Panc1 (cell line): ENCODE results near the gene SLC12A7.

Source experiments
- CTCF ChIP-seq: fragments of 450-650 bp; IDR thresholded peaks from 2 replicates; pipeline ENCODE4 v1.5.1; 2017; ENCODE audit warnings: mild to moderate bottlenecking
- POLR2AphosphoS5 ChIP-seq: IDR thresholded peaks from 2 replicates; pipeline ENCODE4 v1.6.1; 2012; ENCODE audit warnings: mild to moderate bottlenecking, low read depth, low read length, moderate library complexity
- REST ChIP-seq, 2 experiments: IDR thresholded peaks; 2 replicates each; pipeline ENCODE4 v1.6.1; 2011 to 2012; ENCODE audit warnings: low read depth in 2 of 2, control low read depth in 1 of 2, low read length in 1 of 2, mild to moderate bottlenecking in 1 of 2, moderate library complexity in 1 of 2; ENCODE audit not compliant: insufficient read depth in 1 of 2
- SIN3A ChIP-seq: IDR thresholded peaks from 2 replicates; pipeline ENCODE4 v1.6.1; 2012; ENCODE audit warnings: low read depth, mild to moderate bottlenecking, low read length, moderate library complexity, borderline replicate concordance; ENCODE audit not compliant: insufficient read depth

GRCh38 chr5:1094670-1095190, 17.1 kb downstream of the SLC12A7 start:
- TF ChIP-seq CTCF (no peak), POLR2AphosphoS5 (no peak), SIN3A (no peak), REST (IDR thresholded peaks at IDR 0.05; ENCODE audit: insufficient read depth in 1 of 2, low read depth in 2 of 2, low read length in 1 of 2) (no peak)
